GM19463 (cell line): Measurements from ENCODE around the gene CDK17.

Experiments used
- ATAC-seq: cut with Tn5 transposase; IDR thresholded peaks from one replicate; pipeline ENCODE4 v1.9.1; 2021; ENCODE audit warnings: mild to moderate bottlenecking, moderate library complexity; ENCODE audit not compliant: unreplicated experiment

CDK17 gene

GRCh38 chr12:96241846-96242256 is 158.4 kb downstream of the CDK17 start:
- no peak for ATAC-seq

- ATAC-seq, result no peak
Measured at GRCh38 chr12:96241431-96241830, 158.8 kb downstream of the CDK17 start.

- ATAC-seq, result no peak
Measured at GRCh38 chr12:96240656-96241055, 159.6 kb downstream of the CDK17 start.

- no peak for ATAC-seq
Measured at GRCh38 chr12:96239711-96240635, 160.3 kb downstream of the CDK17 start.

GRCh38 chr12:96238336-96239047 is 161.7 kb downstream of the CDK17 start:
- no peak for ATAC-seq

- no peak for ATAC-seq
Measured at GRCh38 chr12:96237465-96238077, 162.7 kb downstream of the CDK17 start.

GRCh38 chr12:96237035-96237434 is 163.2 kb downstream of the CDK17 start:
- no peak for ATAC-seq

GRCh38 chr12:96236221-96236822 is 163.9 kb downstream of the CDK17 start:
- no peak for ATAC-seq

- no peak for ATAC-seq
Measured at GRCh38 chr12:96235484-96235826, 164.8 kb downstream of the CDK17 start.

- no peak for ATAC-seq
Measured at GRCh38 chr12:96234591-96235483, 165.4 kb downstream of the CDK17 start.

- ATAC-seq, result no peak
Measured at GRCh38 chr12:96233939-96234461, 166.2 kb downstream of the CDK17 start.

GRCh38 chr12:96233168-96233567 is 167.1 kb downstream of the CDK17 start:
- ATAC-seq, result no peak

GRCh38 chr12:96230646-96231045 is 169.6 kb downstream of the CDK17 start:
- ATAC-seq, result no peak

- no peak for ATAC-seq
Measured at GRCh38 chr12:96228566-96229248, 171.5 kb downstream of the CDK17 start.
